HG02759 (cell line): ENCODE data around the gene CWH43.
"Not testable (repeated sequence)": the region's sequence is repeated elsewhere in the genome, so short reads cannot be mapped to it uniquely, and the experiment has no call there.

Experiments
- ATAC-seq: cut with Tn5 transposase; IDR thresholded peaks from one replicate; pipeline ENCODE4 v1.9.1; 2021; ENCODE audit warnings: mild to moderate bottlenecking, moderate library complexity; ENCODE audit not compliant: unreplicated experiment

CWH43 gene

GRCh38 chr4:48985976-48986653 is at the start of gene CWH43:
Gene CWH43 (plus strand): TSS chr4:48986275. CDS start chr4:48986430, 155 bp downstream.
- ATAC-seq: no peak

GRCh38 chr4:48937033-48937432 is 49.0 kb upstream of the CWH43 start:
- ATAC-seq: no peak

- no peak for ATAC-seq
Measured at GRCh38 chr4:48938831-48939230, 47.2 kb upstream of the CWH43 start.

- no peak for ATAC-seq
Measured at GRCh38 chr4:48939785-48940184, 46.3 kb upstream of the CWH43 start.

- no peak for ATAC-seq
Measured at GRCh38 chr4:48943387-48943786, 42.7 kb upstream of the CWH43 start.

- no peak for ATAC-seq
Measured at GRCh38 chr4:48944252-48944651, 41.8 kb upstream of the CWH43 start.

- ATAC-seq: no peak
Measured at GRCh38 chr4:48944756-48945241, 41.3 kb upstream of the CWH43 start.

GRCh38 chr4:48945981-48946380 is 40.1 kb upstream of the CWH43 start:
- no peak for ATAC-seq

- no peak for ATAC-seq
Measured at GRCh38 chr4:48947731-48948130, 38.3 kb upstream of the CWH43 start.

- no peak for ATAC-seq
Measured at GRCh38 chr4:48949086-48949485, 37.0 kb upstream of the CWH43 start.

GRCh38 chr4:48949518-48950219 is 36.4 kb upstream of the CWH43 start:
- ATAC-seq: no peak

GRCh38 chr4:48954314-48954713 is 31.8 kb upstream of the CWH43 start:
- no peak for ATAC-seq

- not testable (repeated sequence) for ATAC-seq
Measured at GRCh38 chr4:48957366-48957765, 28.7 kb upstream of the CWH43 start.

- ATAC-seq: no peak
Measured at GRCh38 chr4:48958582-48958981, 27.5 kb upstream of the CWH43 start.

GRCh38 chr4:48960988-48961635 is 25.0 kb upstream of the CWH43 start:
- ATAC-seq: no peak

GRCh38 chr4:48962636-48963035 is 23.4 kb upstream of the CWH43 start:
- ATAC-seq: no peak

GRCh38 chr4:48963042-48963679 is 22.9 kb upstream of the CWH43 start:
- peak; percentile 89 for ATAC-seq

GRCh38 chr4:48967101-48967500 is 19.0 kb upstream of the CWH43 start:
- ATAC-seq: no peak

- ATAC-seq: no peak
Measured at GRCh38 chr4:48967631-48968030, 18.4 kb upstream of the CWH43 start.

GRCh38 chr4:48968814-48969213 is 17.3 kb upstream of the CWH43 start:
- no peak for ATAC-seq

- ATAC-seq: no peak
Measured at GRCh38 chr4:48970471-48970921, 15.6 kb upstream of the CWH43 start.
